Activated T-cell treated with anti-CD3 and anti-CD28 coated beads for 4 hours (primary cell): ENCODE measurements around the gene THADA.

Experiments
- DNase-seq: peaks from one replicate; pipeline ENCODE4 v3.0.0-alpha.2; 2020

The THADA gene

GRCh38 chr2:43228321-43228751 is 367.5 kb downstream of the THADA start:
- no peak for DNase-seq

- DNase-seq, result no peak
These were observed 368.0 kb downstream of the THADA start for GRCh38 chr2:43227830-43228281.

- DNase-seq, result peak; percentile 52
These were observed 368.6 kb downstream of the THADA start for GRCh38 chr2:43226955-43227829.

GRCh38 chr2:43226558-43226954 is 369.3 kb downstream of the THADA start, which contains the start of gene ZFP36L2:
Gene ZFP36L2 (minus strand): TSS chr2:43226606. CDS start chr2:43226315, 291 bp downstream.
- DNase-seq, result peak; percentile 91

- DNase-seq, result peak; percentile 40
These were observed 369.9 kb downstream of the THADA start for GRCh38 chr2:43225788-43226557.

GRCh38 chr2:43225093-43225787 is 370.6 kb downstream of the THADA start:
- peak; percentile 42 for DNase-seq

GRCh38 chr2:43224571-43225092 is 371.2 kb downstream of the THADA start:
- no peak for DNase-seq

GRCh38 chr2:43224131-43224570 is 371.7 kb downstream of the THADA start:
- peak; percentile 59 for DNase-seq

- DNase-seq, result no peak
These were observed 372.3 kb downstream of the THADA start for GRCh38 chr2:43223521-43224001.

- no peak for DNase-seq
These were observed 373.1 kb downstream of the THADA start for GRCh38 chr2:43222475-43223309.

- DNase-seq, result no peak
These were observed 373.9 kb downstream of the THADA start for GRCh38 chr2:43221763-43222474.

- no peak for DNase-seq
These were observed 374.6 kb downstream of the THADA start for GRCh38 chr2:43221124-43221762.

- DNase-seq, result no peak
These were observed 375.1 kb downstream of the THADA start for GRCh38 chr2:43220760-43221123.

- DNase-seq, result no peak
These were observed 375.5 kb downstream of the THADA start for GRCh38 chr2:43220229-43220751.

GRCh38 chr2:43219383-43220228 is 376.2 kb downstream of the THADA start:
- peak; percentile 45 for DNase-seq

- DNase-seq, result peak; percentile 65
These were observed 377.0 kb downstream of the THADA start for GRCh38 chr2:43218702-43219382.

GRCh38 chr2:43218155-43218701 is 377.6 kb downstream of the THADA start:
- no peak for DNase-seq
